OCI-LY3 (cell line): ENCODE results near the gene FAM8A1.

Experiments used
- EZH2phosphoT487 ChIP-seq: fragments of 200-600 bp; shearing (Covaris generic); IDR thresholded peaks from 2 replicates; pipeline ENCODE4 v1.6.1; 2018; ENCODE audit warnings: antibody characterized with exemption, mixed run types, low read depth
- TF ChIP-seq, protein P1 (sequence below): fragments of 200-600, 300-600 bp; sonication (generic); IDR thresholded peaks from 2 replicates; pipeline ENCODE4 v1.5.1; 2014; ENCODE audit warnings: antibody characterized with exemption, low read length, low read depth

DNA sequence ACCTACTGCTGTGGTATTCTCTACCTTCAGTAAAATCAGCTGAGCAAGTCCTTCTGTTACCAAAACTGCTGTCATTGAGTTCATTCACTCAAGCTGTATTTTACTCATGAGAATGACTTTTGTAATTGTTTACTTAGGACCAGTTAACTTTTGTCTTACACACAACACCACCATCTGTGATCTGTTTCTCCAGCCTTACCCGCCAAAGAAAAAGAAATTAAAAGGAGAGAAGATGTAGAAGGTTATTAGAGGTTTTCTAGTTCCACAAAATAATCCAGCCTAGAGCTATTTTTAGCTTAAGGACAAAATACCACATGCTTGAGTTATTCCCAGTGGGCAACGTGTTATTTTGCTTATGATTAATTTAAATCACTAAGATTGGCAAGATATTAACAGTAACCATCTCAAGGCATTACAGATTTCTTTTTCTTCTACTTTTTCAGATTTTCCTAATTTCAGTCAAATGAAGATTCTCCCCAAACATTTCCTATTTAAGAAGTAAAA is 38.2 kb downstream of the FAM8A1 start:
- TF ChIP-seq, protein P1, sequence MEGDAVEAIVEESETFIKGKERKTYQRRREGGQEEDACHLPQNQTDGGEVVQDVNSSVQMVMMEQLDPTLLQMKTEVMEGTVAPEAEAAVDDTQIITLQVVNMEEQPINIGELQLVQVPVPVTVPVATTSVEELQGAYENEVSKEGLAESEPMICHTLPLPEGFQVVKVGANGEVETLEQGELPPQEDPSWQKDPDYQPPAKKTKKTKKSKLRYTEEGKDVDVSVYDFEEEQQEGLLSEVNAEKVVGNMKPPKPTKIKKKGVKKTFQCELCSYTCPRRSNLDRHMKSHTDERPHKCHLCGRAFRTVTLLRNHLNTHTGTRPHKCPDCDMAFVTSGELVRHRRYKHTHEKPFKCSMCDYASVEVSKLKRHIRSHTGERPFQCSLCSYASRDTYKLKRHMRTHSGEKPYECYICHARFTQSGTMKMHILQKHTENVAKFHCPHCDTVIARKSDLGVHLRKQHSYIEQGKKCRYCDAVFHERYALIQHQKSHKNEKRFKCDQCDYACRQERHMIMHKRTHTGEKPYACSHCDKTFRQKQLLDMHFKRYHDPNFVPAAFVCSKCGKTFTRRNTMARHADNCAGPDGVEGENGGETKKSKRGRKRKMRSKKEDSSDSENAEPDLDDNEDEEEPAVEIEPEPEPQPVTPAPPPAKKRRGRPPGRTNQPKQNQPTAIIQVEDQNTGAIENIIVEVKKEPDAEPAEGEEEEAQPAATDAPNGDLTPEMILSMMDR: no peak
- TF ChIP-seq EZH2phosphoT487: no peak
